Embryonic facial prominence (tissue), 1 donor: ENCODE results near the gene STXBP1.
A peak's percentile ranks its signal among the peaks of the same experiment; 100 is the strongest.
"Not testable (repeated sequence)": the region's sequence is repeated elsewhere in the genome, so short reads cannot be mapped to it uniquely, and the experiment has no call there.

Experiments
- DNase-seq: peaks from one replicate; pipeline ENCODE4 v3.0.0-alpha.2; 2016; ENCODE audit errors: extremely low spot score

STXBP1 gene

GRCh38 chr9:127577194-127577593 lies 34.9 kb upstream of the STXBP1 start:
- not testable (repeated sequence) for DNase-seq

GRCh38 chr9:127578627-127578951 lies 33.5 kb upstream of the STXBP1 start:
- DNase-seq = no peak

- DNase-seq = no peak
Observed at GRCh38 chr9:127578952-127579853, 32.9 kb upstream of the STXBP1 start.

GRCh38 chr9:127580366-127580765 lies 31.7 kb upstream of the STXBP1 start:
- no peak for DNase-seq

- no peak for DNase-seq
Observed at GRCh38 chr9:127580879-127581475, 31.1 kb upstream of the STXBP1 start.

GRCh38 chr9:127584474-127584805 lies 27.6 kb upstream of the STXBP1 start:
- not testable (repeated sequence) for DNase-seq

- DNase-seq = no peak
Observed at GRCh38 chr9:127585161-127585819, 26.8 kb upstream of the STXBP1 start.

- no peak for DNase-seq
Observed at GRCh38 chr9:127586096-127586495, 26.0 kb upstream of the STXBP1 start.

GRCh38 chr9:127586537-127586936 lies 25.5 kb upstream of the STXBP1 start:
- DNase-seq = no peak

GRCh38 chr9:127587966-127588365 lies 24.1 kb upstream of the STXBP1 start:
- no peak for DNase-seq

GRCh38 chr9:127588740-127589506 lies 23.2 kb upstream of the STXBP1 start:
- no peak for DNase-seq

GRCh38 chr9:127589955-127590370 lies 22.1 kb upstream of the STXBP1 start:
- DNase-seq = peak; percentile 61

- no peak for DNase-seq
Observed at GRCh38 chr9:127595611-127596010, 16.5 kb upstream of the STXBP1 start.

- DNase-seq = no peak
Observed at GRCh38 chr9:127598839-127599549, 13.1 kb upstream of the STXBP1 start.

GRCh38 chr9:127599550-127599891 lies 12.6 kb upstream of the STXBP1 start:
- DNase-seq = no peak

- DNase-seq = no peak
Observed at GRCh38 chr9:127603226-127603625, 8.9 kb upstream of the STXBP1 start.

- no peak for DNase-seq
Observed at GRCh38 chr9:127606043-127606442, 6.0 kb upstream of the STXBP1 start.

- no peak for DNase-seq
Observed at GRCh38 chr9:127608104-127608966, 3.7 kb upstream of the STXBP1 start.

- no peak for DNase-seq
Observed at GRCh38 chr9:127611603-127611898, 526 bp upstream of the STXBP1 start.

GRCh38 chr9:127612939-127613582 lies 984 bp downstream of the STXBP1 start:
- DNase-seq = no peak
